Gastroesophageal sphincter (tissue), 3 donors: ENCODE measurements around the gene FASTKD2.

ENCODE experiments used
- EP300 ChIP-seq: sonication (generic); formaldehyde crosslinking; IDR thresholded peaks from one replicate; pipeline ENCODE4 v1.6.1; 2017; ENCODE audit warnings: antibody characterized with exemption, mild to moderate bottlenecking
- POLR2A ChIP-seq, 2 donors: fragments of 450-650 bp; IDR thresholded peaks; one replicate each; pipeline ENCODE4 v1.6.1; 2017; ENCODE audit warnings: antibody characterized with exemption in 2 of 2, mild to moderate bottlenecking in 2 of 2, moderate library complexity in 1 of 2
- POLR2AphosphoS5 ChIP-seq: sonication (generic); formaldehyde crosslinking; IDR thresholded peaks from one replicate; pipeline ENCODE4 v1.6.1; 2017; ENCODE audit warnings: antibody characterized with exemption
- TF ChIP-seq, protein P1 (sequence below), 4 experiments: fragments of 200-600 bp in 2 of 4; fragments of 450-650 bp in 2 of 4; sonication (generic) in 1 of 4; IDR thresholded peaks; one replicate each; pipeline ENCODE4 v1.5.1; 2017 to 2019; ENCODE audit warnings: antibody characterized with exemption in 4 of 4, mild to moderate bottlenecking in 2 of 4, moderate library complexity in 2 of 4

DNA sequence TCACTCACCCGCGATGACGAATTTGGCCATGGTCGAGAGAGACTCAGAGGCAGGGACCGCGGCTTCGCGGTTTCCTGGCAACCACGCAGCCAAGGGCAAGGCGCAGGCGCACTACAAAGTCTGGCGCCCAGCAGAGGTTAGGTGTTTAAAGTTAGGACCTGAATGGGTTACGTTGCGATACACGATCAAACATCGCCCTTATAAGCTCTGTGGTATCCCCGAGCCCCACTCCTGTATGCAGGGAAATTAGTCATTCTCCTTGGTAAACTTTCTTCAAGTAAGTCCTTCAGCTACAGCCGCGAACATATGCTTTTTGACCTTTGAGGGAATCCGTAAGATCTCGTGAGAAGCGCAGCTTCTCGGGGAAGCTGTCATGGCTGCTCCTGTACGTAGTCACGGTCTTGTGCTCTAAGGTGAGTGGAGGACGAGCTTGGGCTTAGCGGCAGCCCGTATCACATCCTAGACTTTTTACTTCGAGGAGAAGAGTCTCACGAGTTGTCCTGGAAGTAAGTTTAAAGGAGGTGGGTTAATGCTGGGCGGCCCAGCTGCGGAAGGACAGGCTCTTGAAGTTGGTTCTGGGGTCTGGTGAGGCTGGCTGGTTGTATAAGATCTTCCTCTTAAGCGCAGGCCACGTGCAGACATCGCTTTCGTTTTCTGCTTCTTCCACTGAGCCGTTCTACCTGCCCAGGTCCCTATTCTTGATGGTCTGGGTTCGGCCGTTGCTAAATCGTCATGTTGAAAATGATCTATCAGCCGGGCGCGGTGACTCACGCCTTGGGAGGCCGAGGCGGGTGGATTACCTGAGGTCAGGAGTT, at the start of gene FASTKD2, which contains the start of gene MDH1B:
- TF ChIP-seq, protein P1, sequence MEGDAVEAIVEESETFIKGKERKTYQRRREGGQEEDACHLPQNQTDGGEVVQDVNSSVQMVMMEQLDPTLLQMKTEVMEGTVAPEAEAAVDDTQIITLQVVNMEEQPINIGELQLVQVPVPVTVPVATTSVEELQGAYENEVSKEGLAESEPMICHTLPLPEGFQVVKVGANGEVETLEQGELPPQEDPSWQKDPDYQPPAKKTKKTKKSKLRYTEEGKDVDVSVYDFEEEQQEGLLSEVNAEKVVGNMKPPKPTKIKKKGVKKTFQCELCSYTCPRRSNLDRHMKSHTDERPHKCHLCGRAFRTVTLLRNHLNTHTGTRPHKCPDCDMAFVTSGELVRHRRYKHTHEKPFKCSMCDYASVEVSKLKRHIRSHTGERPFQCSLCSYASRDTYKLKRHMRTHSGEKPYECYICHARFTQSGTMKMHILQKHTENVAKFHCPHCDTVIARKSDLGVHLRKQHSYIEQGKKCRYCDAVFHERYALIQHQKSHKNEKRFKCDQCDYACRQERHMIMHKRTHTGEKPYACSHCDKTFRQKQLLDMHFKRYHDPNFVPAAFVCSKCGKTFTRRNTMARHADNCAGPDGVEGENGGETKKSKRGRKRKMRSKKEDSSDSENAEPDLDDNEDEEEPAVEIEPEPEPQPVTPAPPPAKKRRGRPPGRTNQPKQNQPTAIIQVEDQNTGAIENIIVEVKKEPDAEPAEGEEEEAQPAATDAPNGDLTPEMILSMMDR (IDR thresholded peaks at IDR 0.05), result no peak
- TF ChIP-seq POLR2A (IDR thresholded peaks at IDR 0.05) (peak; percentile 29 to 34), POLR2AphosphoS5 (peak; percentile 76), EP300 (no peak)
